GM19240 (cell line): ENCODE measurements around the gene PPM1H.

ENCODE experiments used
- DNase-seq: peaks from one replicate; pipeline ENCODE4 v3.0.0; 2011; ENCODE audit warnings: low spot score; ENCODE audit not compliant: insufficient read length

PPM1H gene

GRCh38 chr12:62714774-62715721 is 219.9 kb downstream of the PPM1H start:
- no peak for DNase-seq

GRCh38 chr12:62714181-62714773 is 220.7 kb downstream of the PPM1H start:
- no peak for DNase-seq

- no peak for DNase-seq
These were observed 221.2 kb downstream of the PPM1H start for GRCh38 chr12:62713723-62714122.

- no peak for DNase-seq
These were observed 222.0 kb downstream of the PPM1H start for GRCh38 chr12:62712681-62713573.

GRCh38 chr12:62711631-62712241 is 223.2 kb downstream of the PPM1H start:
- no peak for DNase-seq

GRCh38 chr12:62709311-62709710 is 225.6 kb downstream of the PPM1H start:
- DNase-seq = no peak

GRCh38 chr12:62707939-62708338 is 227.0 kb downstream of the PPM1H start:
- no peak for DNase-seq

- no peak for DNase-seq
These were observed 229.1 kb downstream of the PPM1H start for GRCh38 chr12:62705846-62706245.

GRCh38 chr12:62703011-62703380 is 232.0 kb downstream of the PPM1H start:
- no peak for DNase-seq

- no peak for DNase-seq
These were observed 233.5 kb downstream of the PPM1H start for GRCh38 chr12:62701492-62701891.

- DNase-seq = no peak
These were observed 234.7 kb downstream of the PPM1H start for GRCh38 chr12:62700091-62700880.

- DNase-seq = no peak
These were observed 236.2 kb downstream of the PPM1H start for GRCh38 chr12:62698701-62699101.

GRCh38 chr12:62697893-62698292 is 237.1 kb downstream of the PPM1H start:
- DNase-seq = no peak

- no peak for DNase-seq
These were observed 239.3 kb downstream of the PPM1H start for GRCh38 chr12:62695696-62696095.

GRCh38 chr12:62694632-62695031 is 240.3 kb downstream of the PPM1H start:
- DNase-seq = no peak

GRCh38 chr12:62694116-62694515 is 240.8 kb downstream of the PPM1H start:
- DNase-seq = no peak

- no peak for DNase-seq
These were observed 241.4 kb downstream of the PPM1H start for GRCh38 chr12:62693376-62694050.

- no peak for DNase-seq
These were observed 242.1 kb downstream of the PPM1H start for GRCh38 chr12:62692884-62693283.

- no peak for DNase-seq
These were observed 243.6 kb downstream of the PPM1H start for GRCh38 chr12:62691309-62691708.
